Caco-2 (cell line): ENCODE results near the gene SAG. TPM values are rescaled to one million over a fixed set of nuclear protein-coding genes. Genes with fewer than 3 reads are reported as not detected.

ENCODE experiments used
- BruUV-seq: library from RNA; stranded (reverse); fragments of 400-500 nt; replicated peaks from 2 replicates; lab custom pipeline; 2021; lab: Mats Ljungman, UMichigan
- CTCF ChIA-PET: fragments of 300-600 bp; sonication (Branson Sonifier 250); formaldehyde crosslinking; loops from one replicate; lab custom pipeline; 2022; ENCODE audit warnings: antibody characterized with exemption; lab: Charles Lee
- POLR2A ChIA-PET: fragments of 300-600 bp; sonication (Branson Sonifier 250); formaldehyde crosslinking; loops from one replicate; lab custom pipeline; 2022; ENCODE audit warnings: antibody characterized with exemption; lab: Charles Lee
- DNase-seq, 2 experiments: peaks; one replicate each; pipeline versions ENCODE4 v3.0.0 to v3.0.0-alpha.2; 2020 to 2022
- H3K27me3 ChIP-seq: replicated peaks from 2 replicates; pipeline ENCODE4 v1.6.0; 2011; ENCODE audit warnings: low read length; ENCODE audit not compliant: control insufficient read depth, insufficient read depth
- H3K36me3 ChIP-seq: 2 replicates; pipeline ENCODE4 v1.5.1; 2011; ENCODE audit warnings: low read length; ENCODE audit not compliant: control insufficient read depth, insufficient read depth
- H3K4me1 ChIP-seq: fragments of 250-450 bp; sonication (Bioruptor Pico); 2 replicates; pipeline ENCODE4 v1.5.1; 2020; ENCODE audit warnings: mild to moderate bottlenecking
- H3K4me3 ChIP-seq: 2 replicates; pipeline ENCODE4 v1.5.1; 2011; ENCODE audit warnings: low read depth, mild to moderate bottlenecking, control low read depth, low read length
- H3K9me3 ChIP-seq: fragments of 250-450 bp; sonication (Bioruptor Pico); 2 replicates; pipeline ENCODE4 v1.5.1; 2020; ENCODE audit warnings: mild to moderate bottlenecking, moderate library complexity
- H3K27ac Mint-ChIP-seq: one replicate; pipeline ENCODE4 v1.8.0; 2022; ENCODE audit warnings: mixed read lengths; ENCODE audit not compliant: unreplicated experiment
- H3K27me3 Mint-ChIP-seq: one replicate; pipeline ENCODE4 v1.8.0; 2022; ENCODE audit warnings: mixed read lengths; ENCODE audit not compliant: insufficient read depth, unreplicated experiment
- H3K36me3 Mint-ChIP-seq: one replicate; pipeline ENCODE4 v1.8.0; 2022; ENCODE audit warnings: mild to moderate bottlenecking, mixed read lengths; ENCODE audit not compliant: insufficient read depth, unreplicated experiment
- H3K4me1 Mint-ChIP-seq: one replicate; pipeline ENCODE4 v1.8.0; 2022; ENCODE audit warnings: low read depth, mixed read lengths; ENCODE audit not compliant: unreplicated experiment
- H3K4me3 Mint-ChIP-seq: one replicate; pipeline ENCODE4 v1.8.0; 2022; ENCODE audit warnings: mild to moderate bottlenecking, moderate library complexity, mixed read lengths; ENCODE audit not compliant: unreplicated experiment
- H3K9me3 Mint-ChIP-seq: one replicate; pipeline ENCODE4 v1.8.0; 2022; ENCODE audit warnings: mixed read lengths; ENCODE audit not compliant: unreplicated experiment
- CTCF ChIP-seq, 2 experiments: fragments of 200-600 bp in 1 of 2; IDR thresholded peaks; 1 replicate in 1 of 2; 2 replicates in 1 of 2; pipeline versions ENCODE4 v1.5.1 to v1.8.0; 2011 to 2022; ENCODE audit warnings: antibody characterized with exemption in 1 of 2, control low read depth in 1 of 2, inconsistent platforms in 1 of 2, low read depth in 1 of 2, low read length in 1 of 2, mild to moderate bottlenecking in 1 of 2, moderate library complexity in 1 of 2; ENCODE audit not compliant: insufficient read depth in 1 of 2, severe bottlenecking in 1 of 2, unreplicated experiment in 1 of 2
- intact Hi-C: fragments of 100-400 bp; cut with micrococcal nuclease; formaldehyde crosslinking; loops from one replicate; pipeline ENCODE4 v1.10.0; 2022; ENCODE audit not compliant: unreplicated experiment
- total RNA-seq: library from RNA; stranded (reverse); gene quantifications from 2 replicates; pipeline ENCODE4 v1.2.3, GENCODE V29; 2022

The SAG gene
- total RNA-seq, 1 experiment from 2014 or later, result not detected

- Histone ChIP-seq H3K4me3 (peak overlapping the region; percentile 83), H3K9me3 (no peaks in the 10 kb centered on the region), H3K36me3 (no peaks in the 10 kb centered on the region), H3K4me1 (peaks cover 69% of the 10 kb centered on the region), H3K27me3 (no peaks in the 10 kb centered on the region)
- no peak for DNase-seq
- ChIA-PET POLR2A (no interaction called here), CTCF (no interaction called here)
- TF ChIP-seq CTCF (IDR thresholded peaks at IDR 0.05; ENCODE audit: insufficient read depth in 1 of 2, low read depth in 1 of 2, low read length in 1 of 2, severe bottlenecking in 1 of 2, unreplicated experiment in 1 of 2), result no peak
- Mint-ChIP-seq H3K4me1 (peaks cover 40% of the 10 kb centered on the region), H3K4me3 (peak overlapping the region; percentile 71), H3K27ac (peak overlapping the region; percentile 58), H3K9me3 (no peaks in the 10 kb centered on the region), H3K27me3 (no peaks in the 10 kb centered on the region), H3K36me3 (peaks cover 51% of the 10 kb centered on the region)
- BruUV-seq, result no TSS peak
- intact Hi-C loops, result loop anchor here (10.0 kb wide), 1 partner anchor 90 kb away; no protein-coding TSS in a partner anchor
Observed at GRCh38 chr2:233354971-233355574, 47.5 kb downstream of the SAG start.

GRCh38 chr2:233355916-233356315 is 48.3 kb downstream of the SAG start:
- Mint-ChIP-seq H3K4me1 (peaks cover 41% of the 10 kb centered on the region), H3K27ac (peak overlapping the region; percentile 58), H3K36me3 (peaks cover 58% of the 10 kb centered on the region), H3K9me3 (no peaks in the 10 kb centered on the region), H3K27me3 (no peaks in the 10 kb centered on the region), H3K4me3 (peak overlapping the region; percentile 71)
- H3K4me1 ChIP-seq, result peaks cover 67% of the 10 kb centered on the region
- ChIA-PET POLR2A (interaction anchor here (0.8 kb wide), 1 partner anchor 10 kb away, joined by 6 read pairs; no protein-coding TSS in a partner anchor), CTCF (no interaction called here)
- H3K9me3 ChIP-seq, result no peaks in the 10 kb centered on the region
- H3K36me3 ChIP-seq, result no peaks in the 10 kb centered on the region
- intact Hi-C loops, result loop anchor here (10.0 kb wide), 1 partner anchor 89 kb away; no protein-coding TSS in a partner anchor
- no TSS peak for BruUV-seq
- no peaks in the 10 kb centered on the region for H3K27me3 ChIP-seq
- H3K4me3 ChIP-seq, result peak overlapping the region; percentile 83
- TF ChIP-seq CTCF (IDR thresholded peaks at IDR 0.05; ENCODE audit: insufficient read depth in 1 of 2, low read depth in 1 of 2, low read length in 1 of 2, severe bottlenecking in 1 of 2, unreplicated experiment in 1 of 2), result no peak
- no peak for DNase-seq

- H3K27me3 Mint-ChIP-seq, result no peaks in the 10 kb centered on the region
- ChIA-PET CTCF (no interaction called here), POLR2A (interaction anchor here (0.6 to 0.8 kb wide), 3 partner anchors 9 to 340 kb away, joined by 3 to 9 read pairs (median 6); no protein-coding TSS in a partner anchor)
- H3K9me3 Mint-ChIP-seq, result no peaks in the 10 kb centered on the region
- Histone ChIP-seq H3K27me3 (no peaks in the 10 kb centered on the region), H3K9me3 (no peaks in the 10 kb centered on the region), H3K4me3 (0 out of 2 replicates have a peak overlapping the region, but pooled peaks have one; percentile 16), H3K4me1 (peaks cover 70% of the 10 kb centered on the region), H3K36me3 (no peaks in the 10 kb centered on the region)
- peak overlapping the region; percentile 58 for H3K27ac Mint-ChIP-seq
- H3K36me3 Mint-ChIP-seq, result peaks cover 66% of the 10 kb centered on the region
- BruUV-seq, result no TSS peak
- TF ChIP-seq CTCF (IDR thresholded peaks at IDR 0.05; ENCODE audit: insufficient read depth in 1 of 2, low read depth in 1 of 2, low read length in 1 of 2, severe bottlenecking in 1 of 2, unreplicated experiment in 1 of 2), result no peak
- intact Hi-C loops, result loop anchor here (10.0 kb wide), 1 partner anchor 88 kb away; no protein-coding TSS in a partner anchor
- peak overlapping the region; percentile 71 for H3K4me3 Mint-ChIP-seq
- peaks cover 39% of the 10 kb centered on the region for H3K4me1 Mint-ChIP-seq
- DNase-seq, result peak; percentile 68 to 71
Observed at GRCh38 chr2:233356546-233357308, 49.1 kb downstream of the SAG start.
